HTR-8/SVneo (cell line): ENCODE measurements around the gene METTL15.
"Not testable (repeated sequence)": the region's sequence is repeated elsewhere in the genome, so short reads cannot be mapped to it uniquely, and the experiment has no call there.

Experiments
- DNase-seq: peaks from one replicate; pipeline ENCODE4 v3.0.0; 2011; ENCODE audit warnings: low spot score, mixed read lengths; ENCODE audit not compliant: insufficient read length
- FAIRE-seq: peaks from 2 replicates; lab custom pipeline; 2011; peaks lifted over from hg19 to GRCh38; lab: Jason Lieb, UNC

The METTL15 gene

GRCh38 chr11:28268925-28269324, 160.7 kb downstream of the METTL15 start:
- DNase-seq (no peak), FAIRE-seq (no peak)

GRCh38 chr11:28269586-28269985, 161.4 kb downstream of the METTL15 start:
- FAIRE-seq, result no peak
- DNase-seq, result no peak

- not testable (repeated sequence) for DNase-seq, FAIRE-seq
These were observed 164.1 kb downstream of the METTL15 start for GRCh38 chr11:28272247-28272646.

GRCh38 chr11:28274216-28274615, 166.0 kb downstream of the METTL15 start:
- no peak for FAIRE-seq
- DNase-seq, result no peak

GRCh38 chr11:28284196-28284595, 176.0 kb downstream of the METTL15 start:
- DNase-seq, result no peak
- FAIRE-seq, result no peak

- DNase-seq (no peak), FAIRE-seq (no peak)
These were observed 181.3 kb downstream of the METTL15 start for GRCh38 chr11:28289444-28289843.

GRCh38 chr11:28290995-28291394, 182.8 kb downstream of the METTL15 start:
- not testable (repeated sequence) for DNase-seq, FAIRE-seq

GRCh38 chr11:28296426-28296825, 188.2 kb downstream of the METTL15 start:
- DNase-seq (no peak), FAIRE-seq (peak; percentile 73)

GRCh38 chr11:28298209-28298608, 190.0 kb downstream of the METTL15 start:
- DNase-seq (no peak), FAIRE-seq (no peak)

GRCh38 chr11:28303477-28304191, 195.4 kb downstream of the METTL15 start:
- no peak for FAIRE-seq
- no peak for DNase-seq

- DNase-seq (no peak), FAIRE-seq (no peak)
These were observed 207.3 kb downstream of the METTL15 start for GRCh38 chr11:28315440-28315839.

GRCh38 chr11:28318871-28319270, 210.7 kb downstream of the METTL15 start:
- FAIRE-seq (no peak), DNase-seq (no peak)

GRCh38 chr11:28323621-28324020, 215.4 kb downstream of the METTL15 start:
- DNase-seq (no peak), FAIRE-seq (no peak)

- not testable (repeated sequence) for DNase-seq, FAIRE-seq
These were observed 224.2 kb downstream of the METTL15 start for GRCh38 chr11:28332393-28332792.

- FAIRE-seq (no peak), DNase-seq (no peak)
These were observed 229.5 kb downstream of the METTL15 start for GRCh38 chr11:28337701-28338100.

- no peak for DNase-seq
- FAIRE-seq, result no peak
These were observed 230.2 kb downstream of the METTL15 start for GRCh38 chr11:28338371-28338770.

- FAIRE-seq, result no peak
- no peak for DNase-seq
These were observed 231.3 kb downstream of the METTL15 start for GRCh38 chr11:28339488-28339887.

- DNase-seq, result no peak
- FAIRE-seq, result no peak
These were observed 234.5 kb downstream of the METTL15 start for GRCh38 chr11:28342716-28343115.

GRCh38 chr11:28343304-28344233, 235.4 kb downstream of the METTL15 start:
- FAIRE-seq, result no peak

GRCh38 chr11:28346209-28346608, 238.0 kb downstream of the METTL15 start:
- DNase-seq, result no peak
- FAIRE-seq, result no peak

More at GRCh38 chr11:28343304-28344233, 235.4 kb downstream of the METTL15 start:
- DNase-seq, result peak; percentile 24

- FAIRE-seq (no peak), DNase-seq (no peak)
These were observed 238.5 kb downstream of the METTL15 start for GRCh38 chr11:28346721-28347120.
